K562 (cell line): ENCODE measurements around the gene AP1S3.

Experiments used
- EHMT2 ChIP-seq: fragments of 450-650 bp; IDR thresholded peaks from 2 replicates; pipeline ENCODE4 v1.6.1; 2018; ENCODE audit warnings: antibody characterized with exemption
- FOS ChIP-seq: IDR thresholded peaks from 3 replicates; pipeline ENCODE4 v1.6.1; 2011; ENCODE audit not compliant: insufficient read length; ENCODE audit errors: extremely low read depth
- JUN ChIP-seq, 2 experiments: sonication (generic) in 1 of 2; formaldehyde crosslinking in 1 of 2; IDR thresholded peaks; 2 replicates each; pipeline versions ENCODE4 v1.6.1 to v1.8.0; 2012 to 2022; ENCODE audit warnings: borderline replicate concordance in 2 of 2, mild to moderate bottlenecking in 2 of 2, improper control_type of control experiment in 1 of 2, low read depth in 1 of 2, low read length in 1 of 2, missing genetic modification reagents in 1 of 2
- RAD21 ChIP-seq, 2 experiments: fragments of 250-450 bp in 1 of 2; fragments of 450-650 bp in 1 of 2; sonication (Bioruptor Pico) in 1 of 2; formaldehyde crosslinking in 1 of 2; IDR thresholded peaks in 1 of 2; conservative IDR thresholded peaks in 1 of 2; 2 replicates each; pipeline versions ENCODE4 v1.4.0 to v1.8.0; 2020 to 2022; ENCODE audit warnings: mild to moderate bottlenecking in 2 of 2, moderate library complexity in 1 of 2
- TCF7L2 ChIP-seq: fragments of 150-350 bp; IDR thresholded peaks from 2 replicates; pipeline ENCODE4 v1.6.1; 2016; ENCODE audit warnings: low read depth, mild to moderate bottlenecking, low read length, moderate library complexity
- TEAD4 ChIP-seq, 2 experiments: sonication (generic) in 1 of 2; formaldehyde crosslinking in 1 of 2; IDR thresholded peaks; 2 replicates each; pipeline versions ENCODE4 v1.6.1 to v1.8.0; 2012 to 2022; ENCODE audit warnings: borderline replicate concordance in 1 of 2, inconsistent platforms in 1 of 2, low read length in 1 of 2, mild to moderate bottlenecking in 1 of 2, missing genetic modification reagents in 1 of 2
- ZNF354B ChIP-seq: fragments of 250-450 bp; sonication (Bioruptor Pico); IDR thresholded peaks from 2 replicates; pipeline ENCODE4 v1.4.0; 2020
- ZNF431 ChIP-seq: sonication (generic); formaldehyde crosslinking; IDR thresholded peaks from 2 replicates; pipeline ENCODE4 v1.8.0; 2022; ENCODE audit warnings: mild to moderate bottlenecking, missing genetic modification reagents
- TF ChIP-seq, protein P1 (sequence below), 3 experiments: IDR thresholded peaks in 2 of 3; conservative IDR thresholded peaks in 1 of 3; 2 replicates each; pipeline ENCODE4 v1.5.1; 2011 to 2012; ENCODE audit warnings: low read length in 3 of 3, mild to moderate bottlenecking in 3 of 3, control low read depth in 2 of 3, improper control_type of control experiment in 1 of 3, inconsistent platforms in 1 of 3, low read depth in 1 of 3, mixed read lengths in 1 of 3, moderate library complexity in 1 of 3; ENCODE audit not compliant: insufficient read depth in 2 of 3
- TF ChIP-seq, protein P2 (sequence below): fragments of 450-650 bp; IDR thresholded peaks from 2 replicates; pipeline ENCODE4 v1.6.1; 2014; ENCODE audit warnings: low read depth, mild to moderate bottlenecking, moderate library complexity, borderline replicate concordance

DNA sequence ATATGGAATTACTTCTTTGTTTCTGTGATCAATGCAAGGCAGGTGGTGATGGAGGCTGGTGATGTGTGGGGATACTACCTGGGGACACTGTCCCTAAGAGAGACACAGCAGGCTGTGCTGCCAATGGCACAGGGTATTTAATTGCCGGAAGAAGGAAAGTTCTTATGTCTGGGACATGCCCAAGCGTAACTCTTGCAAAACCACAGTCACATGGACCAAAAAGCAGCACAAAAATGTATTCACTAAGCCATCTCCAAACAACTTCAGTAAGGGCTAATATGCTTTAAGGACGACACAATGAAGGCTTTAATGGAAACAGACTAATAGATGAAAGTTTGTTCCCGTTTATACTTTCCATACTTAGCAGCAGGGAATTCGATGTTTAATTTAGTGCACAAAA is 49.7 kb upstream of the AP1S3 start:
- no peak for TF ChIP-seq RAD21 (CRISPR knock-in tag; conservative IDR thresholded peaks at IDR 0.05 in 1 of 2, IDR thresholded peaks at IDR 0.05 in 1 of 2)
- TF ChIP-seq TEAD4 (IDR thresholded peaks at IDR 0.05; ENCODE audit: low read length): no peak
- TF ChIP-seq TEAD4 (CRISPR knock-in tag; IDR thresholded peaks at IDR 0.05; ENCODE audit: borderline replicate concordance): no peak
- TF ChIP-seq, protein P1, sequence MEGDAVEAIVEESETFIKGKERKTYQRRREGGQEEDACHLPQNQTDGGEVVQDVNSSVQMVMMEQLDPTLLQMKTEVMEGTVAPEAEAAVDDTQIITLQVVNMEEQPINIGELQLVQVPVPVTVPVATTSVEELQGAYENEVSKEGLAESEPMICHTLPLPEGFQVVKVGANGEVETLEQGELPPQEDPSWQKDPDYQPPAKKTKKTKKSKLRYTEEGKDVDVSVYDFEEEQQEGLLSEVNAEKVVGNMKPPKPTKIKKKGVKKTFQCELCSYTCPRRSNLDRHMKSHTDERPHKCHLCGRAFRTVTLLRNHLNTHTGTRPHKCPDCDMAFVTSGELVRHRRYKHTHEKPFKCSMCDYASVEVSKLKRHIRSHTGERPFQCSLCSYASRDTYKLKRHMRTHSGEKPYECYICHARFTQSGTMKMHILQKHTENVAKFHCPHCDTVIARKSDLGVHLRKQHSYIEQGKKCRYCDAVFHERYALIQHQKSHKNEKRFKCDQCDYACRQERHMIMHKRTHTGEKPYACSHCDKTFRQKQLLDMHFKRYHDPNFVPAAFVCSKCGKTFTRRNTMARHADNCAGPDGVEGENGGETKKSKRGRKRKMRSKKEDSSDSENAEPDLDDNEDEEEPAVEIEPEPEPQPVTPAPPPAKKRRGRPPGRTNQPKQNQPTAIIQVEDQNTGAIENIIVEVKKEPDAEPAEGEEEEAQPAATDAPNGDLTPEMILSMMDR (IDR thresholded peaks at IDR 0.05 in 2 of 3, conservative IDR thresholded peaks at IDR 0.05 in 1 of 3; ENCODE audit: insufficient read depth in 2 of 3, low read depth in 1 of 3, low read length in 3 of 3): no peak
- TF ChIP-seq JUN (IDR thresholded peaks at IDR 0.05; ENCODE audit: borderline replicate concordance, low read depth, low read length): no peak
- TF ChIP-seq JUN (CRISPR knock-in tag; IDR thresholded peaks at IDR 0.05; ENCODE audit: borderline replicate concordance): no peak
- no peak for TF ChIP-seq ZNF354B (CRISPR knock-in tag)
- no peak for TF ChIP-seq TCF7L2
- TF ChIP-seq, protein P2, sequence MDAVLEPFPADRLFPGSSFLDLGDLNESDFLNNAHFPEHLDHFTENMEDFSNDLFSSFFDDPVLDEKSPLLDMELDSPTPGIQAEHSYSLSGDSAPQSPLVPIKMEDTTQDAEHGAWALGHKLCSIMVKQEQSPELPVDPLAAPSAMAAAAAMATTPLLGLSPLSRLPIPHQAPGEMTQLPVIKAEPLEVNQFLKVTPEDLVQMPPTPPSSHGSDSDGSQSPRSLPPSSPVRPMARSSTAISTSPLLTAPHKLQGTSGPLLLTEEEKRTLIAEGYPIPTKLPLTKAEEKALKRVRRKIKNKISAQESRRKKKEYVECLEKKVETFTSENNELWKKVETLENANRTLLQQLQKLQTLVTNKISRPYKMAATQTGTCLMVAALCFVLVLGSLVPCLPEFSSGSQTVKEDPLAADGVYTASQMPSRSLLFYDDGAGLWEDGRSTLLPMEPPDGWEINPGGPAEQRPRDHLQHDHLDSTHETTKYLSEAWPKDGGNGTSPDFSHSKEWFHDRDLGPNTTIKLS: no peak
- TF ChIP-seq EHMT2: no peak
- TF ChIP-seq ZNF431 (CRISPR knock-in tag): no peak
- TF ChIP-seq FOS: no peak
